HG03135 (cell line): ENCODE data around the gene PRKCA.
"Not testable (repeated sequence)": the region's sequence is repeated elsewhere in the genome, so short reads cannot be mapped to it uniquely, and the experiment has no call there.

Experiments used
- ATAC-seq: cut with Tn5 transposase; IDR thresholded peaks from one replicate; pipeline ENCODE4 v1.9.1; 2021; ENCODE audit warnings: mild to moderate bottlenecking, moderate library complexity; ENCODE audit not compliant: unreplicated experiment

PRKCA gene

GRCh38 chr17:66458782-66459181, 156.4 kb downstream of the PRKCA start:
- ATAC-seq, result no peak

- no peak for ATAC-seq
Measured at GRCh38 chr17:66459811-66460270, 157.4 kb downstream of the PRKCA start.

GRCh38 chr17:66460558-66460957, 158.1 kb downstream of the PRKCA start:
- ATAC-seq, result no peak

GRCh38 chr17:66461343-66461995, 159.1 kb downstream of the PRKCA start:
- ATAC-seq, result no peak

- ATAC-seq, result no peak
Measured at GRCh38 chr17:66462010-66462409, 159.6 kb downstream of the PRKCA start.

- ATAC-seq, result no peak
Measured at GRCh38 chr17:66464921-66465320, 162.5 kb downstream of the PRKCA start.

- no peak for ATAC-seq
Measured at GRCh38 chr17:66465701-66466100, 163.3 kb downstream of the PRKCA start.

GRCh38 chr17:66466106-66466820, 163.8 kb downstream of the PRKCA start:
- no peak for ATAC-seq

- no peak for ATAC-seq
Measured at GRCh38 chr17:66466840-66467367, 164.5 kb downstream of the PRKCA start.

- ATAC-seq, result no peak
Measured at GRCh38 chr17:66467766-66468165, 165.4 kb downstream of the PRKCA start.

GRCh38 chr17:66468241-66469087, 166.1 kb downstream of the PRKCA start:
- ATAC-seq, result no peak

GRCh38 chr17:66469088-66469442, 166.7 kb downstream of the PRKCA start:
- no peak for ATAC-seq

GRCh38 chr17:66469461-66469860, 167.0 kb downstream of the PRKCA start:
- no peak for ATAC-seq

- no peak for ATAC-seq
Measured at GRCh38 chr17:66469890-66470289, 167.5 kb downstream of the PRKCA start.

- ATAC-seq, result no peak
Measured at GRCh38 chr17:66472123-66472522, 169.7 kb downstream of the PRKCA start.

GRCh38 chr17:66474258-66474657, 171.8 kb downstream of the PRKCA start:
- no peak for ATAC-seq

- no peak for ATAC-seq
Measured at GRCh38 chr17:66474806-66475497, 172.5 kb downstream of the PRKCA start.

GRCh38 chr17:66476014-66476413, 173.6 kb downstream of the PRKCA start:
- no peak for ATAC-seq

- no peak for ATAC-seq
Measured at GRCh38 chr17:66477615-66478283, 175.3 kb downstream of the PRKCA start.

- not testable (repeated sequence) for ATAC-seq
Measured at GRCh38 chr17:66479230-66479889, 176.9 kb downstream of the PRKCA start.
